GM10847 (cell line): ENCODE results near the gene SBK2.

Source experiments
- POLR2A ChIP-seq: IDR thresholded peaks from 2 replicates; pipeline ENCODE4 v1.6.1; 2011; ENCODE audit not compliant: insufficient read length; ENCODE audit errors: extremely low read depth

The SBK2 gene

GRCh38 chr19:55536951-55537740, at the start of gene SBK2:
TSS of gene SBK2 (minus strand) at chr19:55537133. CDS start at chr19:55536294, 839 bp downstream.
- TF ChIP-seq POLR2A = no peak

- no peak for TF ChIP-seq POLR2A
Observed at GRCh38 chr19:55585658-55586339, 48.9 kb upstream of the SBK2 start.

- TF ChIP-seq POLR2A = no peak
Observed at GRCh38 chr19:55584871-55585270, 47.9 kb upstream of the SBK2 start.

- no peak for TF ChIP-seq POLR2A
Observed at GRCh38 chr19:55581823-55582223, 44.9 kb upstream of the SBK2 start.

GRCh38 chr19:55581145-55581822, 44.4 kb upstream of the SBK2 start:
- no peak for TF ChIP-seq POLR2A

- peak; percentile 37 for TF ChIP-seq POLR2A
Observed at GRCh38 chr19:55580628-55581144, 43.8 kb upstream of the SBK2 start, which contains the start of gene ZNF579. TSS of gene ZNF579 (minus strand) at chr19:55580848. CDS start at chr19:55579639, 1,209 bp downstream.

GRCh38 chr19:55579766-55580621, 43.1 kb upstream of the SBK2 start:
- TF ChIP-seq POLR2A = no peak

GRCh38 chr19:55578761-55579747, 42.1 kb upstream of the SBK2 start:
- no peak for TF ChIP-seq POLR2A

GRCh38 chr19:55578031-55578760, 41.3 kb upstream of the SBK2 start:
- no peak for TF ChIP-seq POLR2A

GRCh38 chr19:55576746-55577145, 39.8 kb upstream of the SBK2 start:
- TF ChIP-seq POLR2A = no peak

GRCh38 chr19:55567708-55568328, 30.9 kb upstream of the SBK2 start:
- TF ChIP-seq POLR2A = no peak

- TF ChIP-seq POLR2A = no peak
Observed at GRCh38 chr19:55566823-55567222, 29.9 kb upstream of the SBK2 start.
